Esophagus squamous epithelium (tissue), 5 donors: ENCODE results near the gene CPN2. TPM values are rescaled to one million over a fixed set of nuclear protein-coding genes. Genes with fewer than 3 reads are reported as not detected.

Source experiments
- DNase-seq: peaks from one replicate; lab custom pipeline; 2025; lab: John Stamatoyannopoulos, UW
- H3K27ac ChIP-seq, 4 donors: fragments of 200-600 bp; sonication (generic); one replicate each; pipeline ENCODE4 v1.5.1; 2016 to 2019; ENCODE audit warnings: mild to moderate bottlenecking in 1 of 4
- H3K27me3 ChIP-seq, 4 donors: fragments of 200-600 bp; sonication (generic); 1 replicate in 3 of 4; 2 replicates in 1 of 4; pipeline versions ENCODE4 v1.5.1 to v1.6.0; 2017 to 2021; ENCODE audit warnings: antibody characterized with exemption in 1 of 4
- H3K36me3 ChIP-seq, 3 donors: fragments of 200-600 bp; sonication (generic); one replicate each; pipeline ENCODE4 v1.5.1; 2016 to 2019
- H3K4me1 ChIP-seq, 3 donors: fragments of 200-600 bp; sonication (generic); one replicate each; pipeline ENCODE4 v1.5.1; 2017 to 2019
- H3K4me3 ChIP-seq, 4 donors: fragments of 200-600 bp; sonication (generic); 1 replicate in 3 of 4; 2 replicates in 1 of 4; pipeline ENCODE4 v1.5.1; 2016 to 2019; ENCODE audit warnings: mild to moderate bottlenecking in 2 of 4, moderate library complexity in 1 of 4
- H3K9me3 ChIP-seq, 3 donors: fragments of 200-600 bp; sonication (generic); one replicate each; pipeline ENCODE4 v1.5.1; 2016 to 2019
- CTCF ChIP-seq, 6 experiments: fragments of 450-650 bp in 4 of 6; fragments of 200-600 bp in 2 of 6; sonication (generic) in 2 of 6; IDR thresholded peaks; one replicate each; pipeline ENCODE4 v1.5.1; 2016 to 2019; ENCODE audit warnings: antibody characterized with exemption in 6 of 6, mild to moderate bottlenecking in 4 of 6, moderate library complexity in 4 of 6
- POLR2A ChIP-seq, 4 donors: fragments of 450-650 bp; IDR thresholded peaks; one replicate each; pipeline ENCODE4 v1.6.1; 2017; ENCODE audit warnings: antibody characterized with exemption in 4 of 4, mild to moderate bottlenecking in 4 of 4, moderate library complexity in 3 of 4
- WGBS, 2 donors: methylation state at CpG; one replicate each; pipeline ENCODE4 v1.1.5; 2018; 5-methylcytosine and 5-hydroxymethylcytosine counted together
- intact Hi-C: fragments of 100-400 bp; cut with DNase I; formaldehyde crosslinking; loops from one replicate; pipeline ENCODE4 v1.15.0; 2022
- total RNA-seq, 4 donors: library from RNA; depleted of rRNA; stranded (reverse); fragments of >200 nt; gene quantifications; one replicate each; pipeline ENCODE4 v1.1.0, GENCODE V29; 2016
- donor health status: DM: yes; HTN: yes; CAD: no.

Gene CPN2
- total RNA-seq, 4 donors from 2014 or later = not detected

- H3K27ac ChIP-seq = no peak overlapping the region
- H3K9me3 ChIP-seq = no peaks in the 10 kb centered on the region
- TF ChIP-seq CTCF (IDR thresholded peaks at IDR 0.05) = no peak
- no peak for TF ChIP-seq POLR2A (IDR thresholded peaks at IDR 0.05)
- no peak overlapping the region for H3K4me3 ChIP-seq
- WGBS, 2 donors = 98 to 100% methylated on average over 2 of the region's 2 CpGs
- intact Hi-C loops = no loop called here
- DNase-seq = no peak
- peaks cover 8 to 74% (median 35%) of the 10 kb centered on the region in 3 donors for H3K4me1 ChIP-seq
- H3K27me3 ChIP-seq = peaks cover 0 to 14% (median 0%) of the 10 kb centered on the region in 4 donors
- no peaks in the 10 kb centered on the region for H3K36me3 ChIP-seq
Observed at GRCh38 chr3:194311000-194311399, 40.1 kb downstream of the CPN2 start.

- peaks cover 5 to 68% (median 30%) of the 10 kb centered on the region in 3 donors for H3K4me1 ChIP-seq
Observed at GRCh38 chr3:194310060-194310835, 40.9 kb downstream of the CPN2 start.

GRCh38 chr3:194308601-194309449, 42.3 kb downstream of the CPN2 start:
- Histone ChIP-seq H3K27ac (no peak overlapping the region), H3K4me1 (peaks cover 0 to 54% (median 23%) of the 10 kb centered on the region in 3 donors), H3K4me3 (no peak overlapping the region), H3K36me3 (no peaks in the 10 kb centered on the region), H3K9me3 (no peaks in the 10 kb centered on the region), H3K27me3 (peaks cover 0 to 11% (median 0%) of the 10 kb centered on the region in 4 donors)
- 73 to 75% methylated on average over 7 to 8 of the region's 8 CpGs for WGBS, 2 donors
- TF ChIP-seq POLR2A (IDR thresholded peaks at IDR 0.05) (no peak), CTCF (IDR thresholded peaks at IDR 0.05) (no peak)
- DNase-seq = no peak
- intact Hi-C loops = no loop called here

More at GRCh38 chr3:194310060-194310835, 40.9 kb downstream of the CPN2 start:
- no peaks in the 10 kb centered on the region for H3K36me3 ChIP-seq
- WGBS, 2 donors = 71 to 75% methylated on average over 7 to 9 of the region's 11 CpGs
- no peaks in the 10 kb centered on the region for H3K9me3 ChIP-seq
- intact Hi-C loops = no loop called here
- H3K27ac ChIP-seq = no peak overlapping the region
- TF ChIP-seq POLR2A (IDR thresholded peaks at IDR 0.05) = no peak
- no peak for TF ChIP-seq CTCF (IDR thresholded peaks at IDR 0.05)
- H3K4me3 ChIP-seq = no peak overlapping the region
- DNase-seq = no peak
- peaks cover 0 to 19% (median 0%) of the 10 kb centered on the region in 4 donors for H3K27me3 ChIP-seq

- Histone ChIP-seq H3K36me3 (no peaks in the 10 kb centered on the region), H3K4me3 (no peak overlapping the region), H3K4me1 (peaks cover 0 to 44% (median 14%) of the 10 kb centered on the region in 3 donors), H3K9me3 (no peaks in the 10 kb centered on the region), H3K27ac (no peak overlapping the region), H3K27me3 (peaks cover 0 to 15% (median 0%) of the 10 kb centered on the region in 4 donors)
- WGBS, 2 donors = 78 to 90% methylated on average over 5 to 6 of the region's 8 CpGs
- no peak for DNase-seq
- intact Hi-C loops = no loop called here
- TF ChIP-seq POLR2A (IDR thresholded peaks at IDR 0.05) (no peak), CTCF (IDR thresholded peaks at IDR 0.05) (no peak)
Observed at GRCh38 chr3:194307849-194308248, 43.3 kb downstream of the CPN2 start.
